ENCODE measurements around the gene MORF4L2. TPM values are rescaled to one million over a fixed set of nuclear protein-coding genes. Genes with fewer than 3 reads are reported as not detected.

The MORF4L2 gene
- total RNA-seq, 4 donors from 2014 or later, result 258 to 722 (median 535) TPM

DNA sequence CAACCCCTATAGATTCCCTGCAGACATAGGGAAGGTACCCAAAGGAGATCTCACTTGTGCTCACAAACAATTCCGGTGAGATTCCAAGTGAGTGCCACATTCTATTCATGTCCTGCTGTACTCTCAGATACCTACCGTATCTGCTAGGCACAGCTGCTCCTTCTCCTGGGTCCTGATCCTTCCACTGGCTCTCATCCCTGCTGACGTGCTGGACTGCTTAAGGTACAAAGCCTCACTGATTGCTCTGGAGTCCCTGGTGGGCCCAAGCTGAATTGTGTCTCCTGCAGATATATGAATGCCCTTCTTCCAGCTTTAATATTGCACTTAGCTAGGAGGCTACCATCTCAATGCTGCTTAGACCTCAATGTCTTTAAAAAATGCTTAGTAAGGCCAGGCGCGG, 55.4 kb downstream of the MORF4L2 start:
- Histone ChIP-seq H3K27ac (peak overlapping the region; percentile 96), H3K4me1 (no peaks in the 10 kb centered on the region), H3K27me3 (peaks cover 0 to 11% of the 10 kb centered on the region in 2 donors), H3K36me3 (no peaks in the 10 kb centered on the region), H3K4me3 (peak overlapping the region; percentile 53 to 55), H3K9me3 (no peaks in the 10 kb centered on the region)
- intact Hi-C loops (cut with DNase I; ENCODE audit: low total_unique reads), result loop anchor here (10.0 kb wide), 1 partner anchor 96 kb away; no protein-coding TSS in a partner anchor
- DNase-seq, result peak; percentile 24 to 52
- TF ChIP-seq POLR2A (IDR thresholded peaks at IDR 0.05), result no peak
- TF ChIP-seq, protein P1, sequence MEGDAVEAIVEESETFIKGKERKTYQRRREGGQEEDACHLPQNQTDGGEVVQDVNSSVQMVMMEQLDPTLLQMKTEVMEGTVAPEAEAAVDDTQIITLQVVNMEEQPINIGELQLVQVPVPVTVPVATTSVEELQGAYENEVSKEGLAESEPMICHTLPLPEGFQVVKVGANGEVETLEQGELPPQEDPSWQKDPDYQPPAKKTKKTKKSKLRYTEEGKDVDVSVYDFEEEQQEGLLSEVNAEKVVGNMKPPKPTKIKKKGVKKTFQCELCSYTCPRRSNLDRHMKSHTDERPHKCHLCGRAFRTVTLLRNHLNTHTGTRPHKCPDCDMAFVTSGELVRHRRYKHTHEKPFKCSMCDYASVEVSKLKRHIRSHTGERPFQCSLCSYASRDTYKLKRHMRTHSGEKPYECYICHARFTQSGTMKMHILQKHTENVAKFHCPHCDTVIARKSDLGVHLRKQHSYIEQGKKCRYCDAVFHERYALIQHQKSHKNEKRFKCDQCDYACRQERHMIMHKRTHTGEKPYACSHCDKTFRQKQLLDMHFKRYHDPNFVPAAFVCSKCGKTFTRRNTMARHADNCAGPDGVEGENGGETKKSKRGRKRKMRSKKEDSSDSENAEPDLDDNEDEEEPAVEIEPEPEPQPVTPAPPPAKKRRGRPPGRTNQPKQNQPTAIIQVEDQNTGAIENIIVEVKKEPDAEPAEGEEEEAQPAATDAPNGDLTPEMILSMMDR (IDR thresholded peaks at IDR 0.05), result no peak

DNA sequence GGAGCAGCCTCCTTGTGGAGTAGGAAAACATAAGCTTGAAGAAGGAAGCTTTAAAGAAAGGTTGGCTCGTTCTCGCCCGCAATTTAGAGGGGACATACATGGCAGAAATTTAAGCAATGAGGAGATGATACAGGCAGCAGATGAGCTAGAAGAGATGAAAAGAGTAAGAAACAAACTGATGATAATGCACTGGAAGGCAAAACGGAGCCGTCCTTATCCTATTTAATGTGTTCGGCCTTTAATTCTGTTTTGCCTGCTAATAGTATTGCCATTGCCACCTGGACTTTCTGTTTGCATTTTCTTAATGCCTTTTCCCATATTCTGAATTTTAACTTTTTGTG, 56.4 kb downstream of the MORF4L2 start:
- H3K36me3 ChIP-seq, result no peaks in the 10 kb centered on the region
- intact Hi-C loops (cut with DNase I; ENCODE audit: low total_unique reads), result loop anchor here (10.0 kb wide), 1 partner anchor 95 kb away; no protein-coding TSS in a partner anchor
- H3K27ac ChIP-seq, result peak overlapping the region; percentile 96
- peaks cover 0 to 11% of the 10 kb centered on the region in 2 donors for H3K27me3 ChIP-seq
- no peaks in the 10 kb centered on the region for H3K9me3 ChIP-seq
- no peak for DNase-seq
- peak overlapping the region; percentile 53 to 55 for H3K4me3 ChIP-seq
- no peak for TF ChIP-seq POLR2A (IDR thresholded peaks at IDR 0.05)
- TF ChIP-seq, protein P1 (IDR thresholded peaks at IDR 0.05), result no peak
- no peaks in the 10 kb centered on the region for H3K4me1 ChIP-seq

DNA sequence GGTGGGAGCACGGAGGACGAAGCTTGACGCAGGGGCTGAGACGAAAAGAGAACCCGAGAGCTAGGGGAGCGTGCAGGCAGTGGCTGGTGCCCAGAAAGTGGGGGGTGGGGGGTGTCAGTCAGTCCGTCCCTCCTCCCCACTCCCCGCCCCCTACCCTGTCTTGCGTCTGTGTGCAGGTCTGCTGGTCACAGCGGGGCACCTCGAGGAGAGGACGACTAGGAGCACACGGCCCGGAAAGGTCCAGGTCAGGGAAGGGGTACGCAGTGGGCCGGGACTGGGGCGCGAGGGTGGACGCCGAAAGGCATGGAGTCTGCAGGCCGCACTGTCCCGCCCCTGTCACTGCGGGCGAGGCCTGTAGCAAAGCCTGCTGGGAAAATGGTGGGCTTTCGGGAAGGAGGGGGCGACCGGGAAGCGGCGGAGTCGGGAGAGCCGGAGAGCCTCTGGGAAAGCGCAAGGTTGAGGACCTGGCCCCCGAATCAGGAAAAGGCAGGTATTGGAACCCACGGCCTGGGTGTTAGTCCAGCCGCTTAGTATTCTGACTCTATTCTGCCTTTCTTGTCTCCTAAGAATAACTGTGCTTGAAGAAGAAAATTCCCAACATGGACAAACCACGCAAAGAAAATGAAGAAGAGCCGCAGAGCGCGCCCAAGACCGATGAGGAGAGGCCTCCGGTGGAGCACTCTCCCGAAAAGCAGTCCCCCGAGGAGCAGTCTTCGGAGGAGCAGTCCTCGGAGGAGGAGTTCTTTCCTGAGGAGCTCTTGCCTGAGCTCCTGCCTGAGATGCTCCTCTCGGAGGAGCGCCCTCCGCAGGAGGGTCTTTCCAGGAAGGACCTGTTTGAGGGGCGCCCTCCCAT, 57.0 kb downstream of the MORF4L2 start:
- intact Hi-C loops (cut with DNase I; ENCODE audit: low total_unique reads), result loop anchor here (10.0 kb wide), 1 partner anchor 95 kb away; no protein-coding TSS in a partner anchor

DNA sequence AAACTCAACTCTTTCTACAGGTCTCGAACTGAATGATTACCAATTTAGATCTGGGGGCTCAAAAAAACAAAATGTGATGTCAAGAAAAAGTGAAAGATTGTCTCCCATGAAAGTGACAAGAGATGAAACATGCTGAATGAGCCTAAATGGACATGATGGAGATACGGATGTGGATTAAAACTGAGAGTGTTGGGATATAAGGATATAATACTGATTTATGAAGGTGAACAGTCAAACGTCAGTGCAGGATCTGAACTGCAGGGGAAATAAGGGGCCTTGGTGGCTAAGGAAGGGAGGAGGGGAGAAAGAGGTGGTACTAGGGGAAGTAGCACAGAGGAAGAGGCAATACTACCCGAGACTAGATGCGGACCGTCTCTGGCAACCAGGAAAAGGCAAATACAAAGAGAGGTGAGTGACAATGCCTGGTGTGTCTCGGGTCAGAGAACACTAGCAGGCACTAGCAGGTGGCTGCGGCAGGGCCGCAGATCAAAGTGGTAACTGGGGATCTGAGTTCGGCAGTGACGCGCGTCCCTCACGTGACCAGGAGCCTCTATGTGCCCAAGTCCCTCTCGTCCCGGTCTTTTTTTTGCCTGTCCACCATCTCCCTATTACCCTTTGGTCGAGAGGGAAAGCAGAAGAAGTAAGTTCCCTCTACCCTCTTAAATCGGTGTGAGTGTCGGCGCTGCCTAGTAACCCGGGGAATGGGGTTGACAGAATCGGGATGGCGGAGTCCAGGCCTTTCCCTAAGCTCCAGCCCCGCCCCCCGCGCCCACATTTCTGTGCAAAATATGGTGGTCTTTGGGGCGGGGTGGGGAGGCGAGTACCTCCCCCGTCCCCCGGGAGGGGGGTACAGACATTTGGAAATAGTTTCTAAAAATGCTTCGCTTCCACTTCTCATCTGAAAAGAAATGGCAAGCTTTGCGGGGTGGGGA, 57.8 kb downstream of the MORF4L2 start, which contains the start of gene TCEAL1:
TSS of gene TCEAL1 (plus strand) at position 590 of the 932 bp plus-strand sequence. CDS start 942 bp downstream, outside the sequence.
- H3K27ac ChIP-seq, result peak within 1 kb of the TSS; percentile 96
- TF ChIP-seq, protein P1 (IDR thresholded peaks at IDR 0.05), result peak in 1 of 4 experiments; percentile 7
- peak; percentile 55 to 62 for TF ChIP-seq POLR2A (IDR thresholded peaks at IDR 0.05)
- no peaks in the 10 kb centered on the region for H3K4me1 ChIP-seq
- intact Hi-C loops (cut with DNase I; ENCODE audit: low total_unique reads), result no loop called here
- no peaks in the 10 kb centered on the region for H3K36me3 ChIP-seq
- peak; percentile 65 to 67 for DNase-seq
- H3K9me3 ChIP-seq, result no peaks in the 10 kb centered on the region
- H3K27me3 ChIP-seq, result peaks cover 0 to 11% of the 10 kb centered on the region in 2 donors
- peak within 1 kb of the TSS; percentile 53 to 55 for H3K4me3 ChIP-seq

More for the DNA sequence above, 57.0 kb downstream of the MORF4L2 start:
- peak; percentile 72 to 80 for DNase-seq
- Histone ChIP-seq H3K4me1 (no peaks in the 10 kb centered on the region), H3K9me3 (no peaks in the 10 kb centered on the region), H3K36me3 (no peaks in the 10 kb centered on the region), H3K27me3 (peaks cover 0 to 11% of the 10 kb centered on the region in 2 donors), H3K27ac (peak overlapping the region; percentile 96), H3K4me3 (peak overlapping the region; percentile 53 to 55)
- TF ChIP-seq, protein P1 (IDR thresholded peaks at IDR 0.05), result peak; percentile 44 to 74 (median 50)
- TF ChIP-seq POLR2A (IDR thresholded peaks at IDR 0.05), result peak; percentile 47 to 61

All from uterus (tissue), 4 donors.